ENCODE results near the gene ADSS2. TPM values are rescaled to one million over a fixed set of nuclear protein-coding genes. Genes with fewer than 3 reads are reported as not detected.

Gene ADSS2
- total RNA-seq, 1 experiment from 2014 or later = 46.2 TPM

DNA sequence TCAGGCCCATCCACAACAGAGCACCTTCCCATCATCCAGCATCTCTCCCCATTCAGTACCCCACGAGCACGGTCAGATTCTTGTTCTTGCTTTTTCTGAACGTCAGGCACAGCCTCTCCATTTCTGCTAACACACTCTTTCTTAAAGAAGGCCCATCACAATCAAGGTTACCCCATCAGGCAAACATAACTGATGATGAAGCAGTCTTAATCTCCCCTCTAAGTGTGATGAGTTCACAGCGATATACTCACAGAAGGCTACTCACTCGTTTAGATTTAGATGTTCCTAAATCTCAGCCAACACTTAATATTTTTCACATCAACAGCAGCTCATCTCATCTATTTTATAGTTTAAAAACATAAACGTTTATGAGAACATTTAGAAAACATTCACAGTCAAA, 75.6 kb downstream of the ADSS2 start:
- DNase-seq (ENCODE audit: low read depth, low spot score) (no peak), ATAC-seq (no peak)
- RAD21 ChIA-PET (ENCODE audit: low non-redundant PET in 1 of 2, low total read pairs in 2 of 2, uncharacterized antibody in 2 of 2, unreplicated experiment in 2 of 2) = no interaction called here

More for the DNA sequence above, 75.6 kb downstream of the ADSS2 start:
- no peaks in the 10 kb centered on the region for H4K20me1 ChIP-seq (ENCODE audit: insufficient read depth)
- ChIA-PET CTCF (no interaction called here), POLR2A (no interaction called here)
- no peaks in the 10 kb centered on the region for H3K9me3 ChIP-seq (ENCODE audit: control insufficient read depth in 1 of 2, insufficient read depth in 1 of 2, low read depth in 1 of 2, low read length in 2 of 2)
- no peaks in the 10 kb centered on the region for H3K27me3 ChIP-seq (ENCODE audit: insufficient read depth, low read length)
- H3K4me3 ChIP-seq (replicated peaks in 1 of 2; ENCODE audit: low read depth in 1 of 2, low read length in 2 of 2) = no peak overlapping the region
- no peak for TF ChIP-seq POLR2AphosphoS5 (IDR thresholded peaks at IDR 0.05; ENCODE audit: low read depth, low read length)
- no peak for TF ChIP-seq ELF1 (IDR thresholded peaks at IDR 0.05; ENCODE audit: borderline replicate concordance, low read depth)
- TF ChIP-seq EZH2 (IDR thresholded peaks at IDR 0.05) = no peak
- no peak for TF ChIP-seq ZNF274 (IDR thresholded peaks at IDR 0.05; ENCODE audit: low read depth, low read length)
- no peak for TF ChIP-seq FOSL1 (IDR thresholded peaks at IDR 0.05; ENCODE audit: low read depth)
- TF ChIP-seq, protein P1, sequence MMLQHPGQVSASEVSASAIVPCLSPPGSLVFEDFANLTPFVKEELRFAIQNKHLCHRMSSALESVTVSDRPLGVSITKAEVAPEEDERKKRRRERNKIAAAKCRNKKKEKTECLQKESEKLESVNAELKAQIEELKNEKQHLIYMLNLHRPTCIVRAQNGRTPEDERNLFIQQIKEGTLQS (IDR thresholded peaks at IDR 0.05) = no peak
- no peak for TF ChIP-seq EGR1 (IDR thresholded peaks at IDR 0.05; ENCODE audit: low read depth)
- TF ChIP-seq, protein P2, sequence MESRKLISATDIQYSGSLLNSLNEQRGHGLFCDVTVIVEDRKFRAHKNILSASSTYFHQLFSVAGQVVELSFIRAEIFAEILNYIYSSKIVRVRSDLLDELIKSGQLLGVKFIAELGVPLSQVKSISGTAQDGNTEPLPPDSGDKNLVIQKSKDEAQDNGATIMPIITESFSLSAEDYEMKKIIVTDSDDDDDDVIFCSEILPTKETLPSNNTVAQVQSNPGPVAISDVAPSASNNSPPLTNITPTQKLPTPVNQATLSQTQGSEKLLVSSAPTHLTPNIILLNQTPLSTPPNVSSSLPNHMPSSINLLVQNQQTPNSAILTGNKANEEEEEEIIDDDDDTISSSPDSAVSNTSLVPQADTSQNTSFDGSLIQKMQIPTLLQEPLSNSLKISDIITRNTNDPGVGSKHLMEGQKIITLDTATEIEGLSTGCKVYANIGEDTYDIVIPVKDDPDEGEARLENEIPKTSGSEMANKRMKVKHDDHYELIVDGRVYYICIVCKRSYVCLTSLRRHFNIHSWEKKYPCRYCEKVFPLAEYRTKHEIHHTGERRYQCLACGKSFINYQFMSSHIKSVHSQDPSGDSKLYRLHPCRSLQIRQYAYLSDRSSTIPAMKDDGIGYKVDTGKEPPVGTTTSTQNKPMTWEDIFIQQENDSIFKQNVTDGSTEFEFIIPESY (IDR thresholded peaks at IDR 0.05; ENCODE audit: extremely low read depth, insufficient replicate concordance, low read length) = no peak
- no peak for TF ChIP-seq POLR2A (IDR thresholded peaks at IDR 0.05; ENCODE audit: borderline replicate concordance, extremely low read depth, insufficient read depth, insufficient read length)
- no peak for TF ChIP-seq SP1 (IDR thresholded peaks at IDR 0.05; ENCODE audit: low read depth)
- TF ChIP-seq, protein P3, sequence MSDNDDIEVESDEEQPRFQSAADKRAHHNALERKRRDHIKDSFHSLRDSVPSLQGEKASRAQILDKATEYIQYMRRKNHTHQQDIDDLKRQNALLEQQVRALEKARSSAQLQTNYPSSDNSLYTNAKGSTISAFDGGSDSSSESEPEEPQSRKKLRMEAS (IDR thresholded peaks at IDR 0.05) = no peak
- no peak for TF ChIP-seq CEBPB (IDR thresholded peaks at IDR 0.05; ENCODE audit: low read depth)
- no TSS peak for BruUV-seq (replicated peaks)
- no peaks in the 10 kb centered on the region for H3K79me2 ChIP-seq (ENCODE audit: insufficient read depth, low read length)
- intact Hi-C loops (cut with micrococcal nuclease) = no loop called here
- no peak overlapping the region for H3K9ac ChIP-seq (ENCODE audit: low read length)
- H3K9me2 ChIP-seq (ENCODE audit: insufficient read depth) = no peaks in the 10 kb centered on the region
- H2AFZ ChIP-seq (ENCODE audit: low read depth, low read length, poor library complexity, severe bottlenecking) = no peak overlapping the region
- H3K36me3 ChIP-seq (ENCODE audit: control insufficient read depth in 1 of 2, insufficient read depth in 2 of 2, low read length in 2 of 2) = no peaks in the 10 kb centered on the region
- H3K4me1 ChIP-seq (ENCODE audit: control insufficient read depth in 1 of 2, insufficient read depth in 2 of 2, low read length in 2 of 2) = no peaks in the 10 kb centered on the region
- H3K27ac ChIP-seq (ENCODE audit: low read depth, low read length) = no peak overlapping the region
- no peak overlapping the region for H3K4me2 ChIP-seq (ENCODE audit: low read length)

Data from HCT116 (cell line).